Brain microvascular endothelial cell (primary cell): ENCODE results near the gene PDPN.

Experiments
- DNase-seq: peaks from one replicate; pipeline ENCODE4 v3.0.0-alpha.2; 2020
- H3K27ac ChIP-seq: fragments of 250-450 bp; sonication (Bioruptor Pico); 2 replicates; pipeline ENCODE4 v1.5.1; 2020; ENCODE audit warnings: mild to moderate bottlenecking, moderate library complexity
- H3K27me3 ChIP-seq: fragments of 250-450 bp; sonication (Bioruptor Pico); replicated peaks from 2 replicates; pipeline ENCODE4 v1.5.1; 2020; ENCODE audit warnings: mild to moderate bottlenecking
- H3K36me3 ChIP-seq: fragments of 250-450 bp; sonication (Bioruptor Pico); replicated peaks from 2 replicates; pipeline ENCODE4 v1.5.1; 2020; ENCODE audit warnings: mild to moderate bottlenecking
- H3K4me3 ChIP-seq: 2 replicates; pipeline ENCODE4 v1.5.1; 2011; ENCODE audit warnings: low read depth, mild to moderate bottlenecking, control low read depth, low read length, moderate library complexity
- CTCF ChIP-seq: IDR thresholded peaks from 2 replicates; pipeline ENCODE4 v1.5.1; 2011; ENCODE audit warnings: low read depth, mild to moderate bottlenecking, moderate library complexity, low read length, control low read depth, inconsistent platforms; ENCODE audit errors: missing control alignments
- in situ Hi-C: cut with HindIII; loops from 2 replicates; pipeline ENCODE4 v1.10.0; 2017; ENCODE audit warnings: low sequenced_read_pairs, low pct_ligation_motif_present

PDPN gene

GRCh38 chr1:13662493-13662892 is 78.9 kb downstream of the PDPN start:
- Histone ChIP-seq H3K27me3 (no peaks in the 10 kb centered on the region), H3K4me3 (no peak overlapping the region), H3K27ac (no peak overlapping the region), H3K36me3 (no peaks in the 10 kb centered on the region)
- DNase-seq, result no peak
- in situ Hi-C loops, result no loop called here
- no peak for TF ChIP-seq CTCF

GRCh38 chr1:13663969-13664368 is 80.3 kb downstream of the PDPN start:
- in situ Hi-C loops, result no loop called here

GRCh38 chr1:13664451-13664850 is 80.8 kb downstream of the PDPN start:
- no peak for DNase-seq
- in situ Hi-C loops, result no loop called here

More at GRCh38 chr1:13663969-13664368, 80.3 kb downstream of the PDPN start:
- Histone ChIP-seq H3K4me3 (no peak overlapping the region), H3K36me3 (no peaks in the 10 kb centered on the region), H3K27me3 (no peaks in the 10 kb centered on the region), H3K27ac (no peak overlapping the region)
- no peak for DNase-seq
- no peak for TF ChIP-seq CTCF

GRCh38 chr1:13666317-13666716 is 82.7 kb downstream of the PDPN start:
- no peaks in the 10 kb centered on the region for H3K27me3 ChIP-seq
- no peak overlapping the region for H3K4me3 ChIP-seq
- no peaks in the 10 kb centered on the region for H3K36me3 ChIP-seq
- in situ Hi-C loops, result no loop called here
- no peak overlapping the region for H3K27ac ChIP-seq
- TF ChIP-seq CTCF, result no peak
- DNase-seq, result no peak

More at GRCh38 chr1:13664451-13664850, 80.8 kb downstream of the PDPN start:
- no peak for TF ChIP-seq CTCF
- no peaks in the 10 kb centered on the region for H3K27me3 ChIP-seq
- no peaks in the 10 kb centered on the region for H3K36me3 ChIP-seq
- H3K27ac ChIP-seq, result no peak overlapping the region
- H3K4me3 ChIP-seq, result no peak overlapping the region
